A172 (cell line): ENCODE measurements around the gene COPS3. TPM values are rescaled to one million over a fixed set of nuclear protein-coding genes. Genes with fewer than 3 reads are reported as not detected.

Source experiments
- total RNA-seq: library from RNA; depleted of rRNA; stranded (reverse); fragments of >200 nt; shearing (Covaris generic); gene quantifications from 2 replicates; pipeline ENCODE4 v1.2.3, GENCODE V29; 2014; rRNA removed

COPS3 gene
- total RNA-seq, 1 experiment from 2014 or later, result 308 TPM

Other genes with a start within 250 kb of the COPS3 start
- gene MPRIP, start 238.8 kb downstream of the COPS3 start, total RNA-seq, result 295 and 299 TPM in 2 replicates
- 10.8 and 15.1 TPM in 2 replicates for gene PLD6, start 74.9 kb downstream of the COPS3 start, total RNA-seq
- gene FLCN, start 44.1 kb downstream of the COPS3 start, total RNA-seq, result 58.2 and 78.1 TPM in 2 replicates
- gene NT5M, start 22.1 kb upstream of the COPS3 start, total RNA-seq, result 12.3 and 12.7 TPM in 2 replicates
- gene MED9, start 195.8 kb upstream of the COPS3 start, total RNA-seq, result 6.4 and 9.9 TPM in 2 replicates
- gene RASD1, start 215.1 kb upstream of the COPS3 start, total RNA-seq, result not detected in 2 replicates